ENCODE results near the gene GUK1. TPM values are rescaled to one million over a fixed set of nuclear protein-coding genes. Genes with fewer than 3 reads are reported as not detected.

GUK1 gene
- total RNA-seq, 2 experiments from 2014 or later, result 154 to 197 TPM

DNA sequence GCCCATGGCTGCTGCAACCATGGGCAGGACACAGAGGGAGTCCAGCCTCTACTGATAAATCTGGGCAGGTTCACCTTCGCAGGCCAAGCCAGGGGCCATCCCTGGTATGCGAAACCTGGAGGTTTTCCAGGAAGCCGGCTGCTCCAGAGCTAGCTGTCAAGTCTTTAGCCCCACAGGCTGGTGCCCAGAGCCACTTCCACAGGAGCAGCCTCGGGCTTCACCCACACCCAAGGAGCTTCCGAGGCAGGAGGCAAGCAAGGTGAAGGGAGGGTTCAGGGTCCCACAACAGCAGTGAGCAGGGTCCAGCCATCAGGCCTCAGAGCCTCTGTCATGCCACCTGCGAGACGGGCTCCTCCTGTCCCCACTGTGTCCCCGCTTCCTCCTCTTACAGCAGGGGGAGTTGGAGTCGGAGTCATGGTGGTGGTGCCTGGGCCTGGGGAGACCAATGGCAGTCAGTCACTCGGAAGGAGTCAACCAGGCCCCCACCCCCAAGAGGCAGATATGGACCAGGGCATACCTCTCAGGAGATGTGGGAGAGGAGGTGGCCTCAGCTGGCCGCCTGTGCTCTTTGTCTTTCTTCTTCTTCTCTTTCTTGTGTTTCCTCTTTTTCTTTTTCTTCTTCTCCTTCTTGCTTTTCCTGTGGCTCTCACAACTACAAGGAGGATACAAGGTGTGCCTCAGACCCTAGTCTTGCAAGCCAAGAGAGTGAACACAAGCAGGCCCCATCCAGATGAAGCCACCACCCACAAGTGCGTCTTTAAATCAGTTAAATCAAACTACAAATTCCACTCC, 39.1 kb upstream of the GUK1 start:
- DNase-seq (ENCODE audit: low spot score), result no peak
- peak overlapping the region; percentile 81 for H3K4me3 ChIP-seq (ENCODE audit: low read depth, low read length, poor library complexity, severe bottlenecking)

DNA sequence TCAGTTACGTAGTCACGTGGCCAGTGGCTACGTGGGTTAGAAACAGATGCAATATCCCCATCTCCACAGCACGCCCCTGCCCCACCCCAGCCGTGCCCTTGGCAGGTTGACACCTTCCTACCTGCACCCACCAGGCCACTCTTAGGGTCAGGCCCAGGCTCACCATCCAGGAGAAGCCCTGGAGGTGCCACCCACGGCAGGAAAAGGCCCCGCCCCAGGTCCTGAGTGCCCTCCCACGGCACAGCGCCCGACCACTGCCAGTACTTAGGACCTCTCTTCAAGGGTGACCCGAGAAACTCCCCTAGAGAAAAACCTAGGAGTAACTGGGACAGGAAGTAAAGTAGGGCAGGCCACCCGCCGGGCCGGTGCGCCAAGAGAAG, 38.5 kb upstream of the GUK1 start:
- Histone ChIP-seq H3K36me3 (ENCODE audit: insufficient read depth, low read length) (peaks cover 57% of the 10 kb centered on the region), H2AFZ (ENCODE audit: low read length) (no peak overlapping the region), H3K79me2 (ENCODE audit: insufficient read depth, low read depth, low read length) (peaks cover 5% of the 10 kb centered on the region; the same call in 1 of the 2 replicates), H3K9me3 (ENCODE audit: low read length) (no peaks in the 10 kb centered on the region), H3K4me3 (ENCODE audit: low read depth, low read length, poor library complexity, severe bottlenecking) (peak overlapping the region; percentile 81), H4K20me1 (ENCODE audit: insufficient read depth, low read length) (no peaks in the 10 kb centered on the region; the same call in 1 of the 2 replicates), H3K4me1 (ENCODE audit: insufficient read depth, low read length, poor library complexity, severe bottlenecking) (peaks cover 23% of the 10 kb centered on the region), H3K4me2 (ENCODE audit: low read length) (peak overlapping the region; percentile 74), H3K27ac (ENCODE audit: low read depth, low read length, poor library complexity, severe bottlenecking) (peak overlapping the region; percentile 14), H3K9me2 (ENCODE audit: insufficient read depth, low read length) (no peaks in the 10 kb centered on the region)
- no peak for DNase-seq (ENCODE audit: low spot score)
- CTCF ChIA-PET (ENCODE audit: unreplicated experiment), result no interaction called here
- POLR2A ChIA-PET, result interaction anchor here (0.5 to 1.3 kb wide), 2 partner anchors 19 to 20 kb away, joined by 3 to 4 read pairs; no protein-coding TSS in a partner anchor
- TF ChIP-seq EZH2phosphoT487 (IDR thresholded peaks at IDR 0.05; ENCODE audit: borderline replicate concordance, low read depth, low read length), result no peak
- TF ChIP-seq CTCF (conservative IDR thresholded peaks at IDR 0.05; ENCODE audit: low read length), result no peak
- BruUV-seq (replicated peaks), result no TSS peak
- intact Hi-C loops (cut with micrococcal nuclease; ENCODE audit: unreplicated experiment), result no loop called here

More for the DNA sequence above, 39.1 kb upstream of the GUK1 start:
- peaks cover 57% of the 10 kb centered on the region for H3K36me3 ChIP-seq (ENCODE audit: insufficient read depth, low read length)
- H3K79me2 ChIP-seq (ENCODE audit: insufficient read depth, low read depth, low read length), result peaks cover 11% of the 10 kb centered on the region
- H3K27ac ChIP-seq (ENCODE audit: low read depth, low read length, poor library complexity, severe bottlenecking), result peak overlapping the region; percentile 14
- H3K9me3 ChIP-seq (ENCODE audit: low read length), result no peaks in the 10 kb centered on the region
- intact Hi-C loops (cut with micrococcal nuclease; ENCODE audit: unreplicated experiment), result no loop called here
- peak overlapping the region; percentile 74 for H3K4me2 ChIP-seq (ENCODE audit: low read length)
- no peaks in the 10 kb centered on the region for H3K9me2 ChIP-seq (ENCODE audit: insufficient read depth, low read length)
- TSS peak; percentile 91 for BruUV-seq (replicated peaks)
- ChIA-PET CTCF (ENCODE audit: unreplicated experiment) (no interaction called here), POLR2A (interaction anchor here (1.3 kb wide), 1 partner anchor 19 kb away, joined by 3 read pairs; no protein-coding TSS in a partner anchor)
- no peak for TF ChIP-seq CTCF (conservative IDR thresholded peaks at IDR 0.05; ENCODE audit: low read length)
- no peaks in the 10 kb centered on the region; the same call in 1 of the 2 replicates for H4K20me1 ChIP-seq (ENCODE audit: insufficient read depth, low read length)
- peaks cover 23% of the 10 kb centered on the region for H3K4me1 ChIP-seq (ENCODE audit: insufficient read depth, low read length, poor library complexity, severe bottlenecking)
- no peak overlapping the region for H2AFZ ChIP-seq (ENCODE audit: low read length)
